T-helper 1 cell (primary cell): ENCODE results near the gene SPEF2.

Experiments
- DNase-seq, 5 donors: peaks; one replicate each; pipeline ENCODE4 v3.0.0-alpha.2; 2012 to 2020

The SPEF2 gene

GRCh38 chr5:35783551-35783950 lies 165.9 kb downstream of the SPEF2 start:
- DNase-seq, result no peak

- DNase-seq, result peak in 1 of 5 donors; percentile 71
Observed at GRCh38 chr5:35785601-35786085, 168.0 kb downstream of the SPEF2 start.

GRCh38 chr5:35788724-35789123 lies 171.1 kb downstream of the SPEF2 start:
- no peak for DNase-seq

DNA sequence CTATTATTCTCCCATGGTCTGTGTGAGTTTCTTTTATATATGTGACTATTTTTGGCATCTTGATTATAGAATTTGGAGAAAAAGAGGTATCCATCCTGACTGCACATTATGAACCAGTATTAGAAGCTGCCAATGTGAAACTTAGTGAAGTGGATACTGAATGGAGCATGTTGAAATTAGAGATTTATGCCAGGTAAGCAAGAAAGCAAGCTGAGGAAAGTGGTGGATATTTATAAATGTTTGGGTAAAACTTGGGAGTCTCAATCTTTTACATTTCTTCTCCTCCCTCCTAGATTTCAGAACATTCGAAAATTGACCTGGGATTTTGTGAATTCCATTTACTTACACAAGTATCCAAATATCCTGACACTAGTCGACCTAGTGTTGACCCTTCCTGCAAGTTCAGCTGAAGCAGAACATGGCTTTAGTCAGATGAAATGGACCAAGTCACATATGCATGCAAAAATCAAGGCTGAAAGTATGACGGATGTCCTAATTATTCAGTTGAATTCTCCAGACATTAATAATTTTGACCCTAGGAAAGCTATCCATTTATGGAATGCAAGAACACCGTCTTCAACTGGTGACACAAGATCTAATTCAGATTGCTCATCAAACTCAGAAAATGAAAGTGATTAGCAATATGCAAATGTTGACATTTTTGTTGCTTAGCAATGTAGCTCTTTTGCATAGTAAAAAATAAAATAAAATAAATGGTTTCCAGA lies 172.2 kb downstream of the SPEF2 start:
- peak in 1 of 5 donors; percentile 53 for DNase-seq

DNA sequence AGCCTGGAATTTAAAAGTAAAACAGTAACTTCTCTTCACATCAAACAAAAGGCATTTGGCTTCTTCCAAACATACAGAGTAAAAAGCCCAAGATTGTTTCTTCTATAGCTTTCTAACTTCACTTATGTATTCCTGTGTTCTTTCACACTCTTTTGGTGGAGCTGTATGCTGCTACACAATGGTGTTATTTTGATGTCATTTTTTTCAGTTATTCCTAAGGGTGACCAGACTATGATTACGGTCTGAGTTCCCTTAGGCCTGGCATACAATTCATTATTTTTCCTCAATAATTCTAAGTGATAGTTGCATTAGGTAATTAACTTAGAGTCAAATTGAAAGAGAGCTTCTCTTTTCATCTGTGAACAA lies 172.8 kb downstream of the SPEF2 start:
- DNase-seq, result no peak

- no peak for DNase-seq
Observed at GRCh38 chr5:35794328-35794619, 176.6 kb downstream of the SPEF2 start.

- peak in 1 of 5 donors; percentile 67 for DNase-seq
Observed at GRCh38 chr5:35794684-35795375, 177.2 kb downstream of the SPEF2 start.

- DNase-seq, result no peak
Observed at GRCh38 chr5:35799181-35799580, 181.5 kb downstream of the SPEF2 start.

DNA sequence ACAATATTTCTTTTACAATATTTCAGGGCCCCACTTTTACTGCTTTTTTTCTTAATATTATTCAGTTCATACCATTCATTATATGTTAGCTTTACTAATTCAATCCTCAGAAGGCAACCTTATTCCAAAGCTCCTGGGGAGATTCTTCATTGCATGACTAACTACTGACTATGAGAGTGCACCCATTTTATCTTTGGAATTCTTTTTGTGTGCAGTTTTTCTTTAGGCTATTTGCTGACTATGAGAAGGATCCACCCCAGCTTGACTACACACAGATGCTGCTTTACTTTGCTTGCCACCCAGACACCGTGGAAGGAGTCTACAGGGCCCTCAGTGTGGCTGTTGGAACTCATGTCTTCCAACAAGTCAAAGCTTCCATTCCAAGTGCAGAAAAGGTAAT lies 182.1 kb downstream of the SPEF2 start:
- DNase-seq, result no peak

GRCh38 chr5:35803191-35803651 lies 185.6 kb downstream of the SPEF2 start:
- peak in 2 of 5 donors; percentile 23 to 41 for DNase-seq

DNA sequence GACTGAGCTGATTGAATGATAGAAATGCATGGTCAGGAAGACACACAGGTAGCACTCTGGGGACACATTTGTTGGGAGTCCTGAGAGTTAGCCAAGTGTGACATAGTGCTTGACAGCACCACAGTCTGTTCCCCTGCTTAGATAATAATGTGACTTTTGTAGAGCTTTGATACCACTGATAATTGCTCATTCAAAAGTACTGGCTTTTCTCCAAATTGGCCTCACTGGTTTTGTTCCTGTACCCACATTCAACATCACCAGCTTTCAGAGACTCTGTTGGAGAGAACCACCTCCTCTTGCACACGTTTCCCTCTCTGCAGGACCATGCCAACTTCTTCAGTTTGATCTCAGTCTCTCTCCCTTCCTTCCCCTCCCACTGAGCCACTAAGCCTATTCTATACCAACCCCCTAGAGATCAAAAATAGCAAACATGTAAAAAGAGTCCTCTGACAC lies 186.6 kb downstream of the SPEF2 start:
- no peak for DNase-seq

GRCh38 chr5:35804841-35805240 lies 187.2 kb downstream of the SPEF2 start:
- no peak for DNase-seq

DNA sequence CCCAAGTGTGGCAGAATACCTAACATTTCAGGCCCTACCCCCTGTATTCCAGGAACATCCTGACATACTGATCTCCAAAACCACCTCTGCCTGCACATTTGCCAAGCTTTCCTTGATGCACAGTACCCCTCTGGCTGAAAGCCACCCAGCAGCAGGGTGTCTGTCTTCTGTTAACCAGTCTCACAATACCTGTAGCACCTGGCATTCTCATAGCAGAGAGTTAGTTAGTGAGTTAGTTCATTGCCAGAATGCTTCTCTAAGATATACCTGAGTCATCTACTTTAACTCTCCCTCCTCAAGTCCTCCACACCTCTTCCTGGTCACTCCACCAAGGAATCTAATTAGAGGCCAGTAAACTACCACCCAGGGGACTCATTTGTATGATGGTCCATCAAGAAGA lies 192.9 kb downstream of the SPEF2 start:
- DNase-seq, result peak in 1 of 5 donors; percentile 46

- peak in 3 of 5 donors; percentile 15 to 91 (median 25) for DNase-seq
Observed at GRCh38 chr5:35811108-35811741, 193.6 kb downstream of the SPEF2 start.

GRCh38 chr5:35813521-35813920 lies 195.9 kb downstream of the SPEF2 start:
- no peak for DNase-seq

- peak in 1 of 5 donors; percentile 74 for DNase-seq
Observed at GRCh38 chr5:35815089-35815936, 197.7 kb downstream of the SPEF2 start.

- no peak for DNase-seq
Observed at GRCh38 chr5:35816881-35817521, 199.3 kb downstream of the SPEF2 start.

- DNase-seq, result no peak
Observed at GRCh38 chr5:35819026-35819425, 201.4 kb downstream of the SPEF2 start.

GRCh38 chr5:35819668-35820067 lies 202.0 kb downstream of the SPEF2 start:
- peak in 1 of 5 donors; percentile 45 for DNase-seq

- no peak for DNase-seq
Observed at GRCh38 chr5:35820735-35821134, 203.1 kb downstream of the SPEF2 start.

DNA sequence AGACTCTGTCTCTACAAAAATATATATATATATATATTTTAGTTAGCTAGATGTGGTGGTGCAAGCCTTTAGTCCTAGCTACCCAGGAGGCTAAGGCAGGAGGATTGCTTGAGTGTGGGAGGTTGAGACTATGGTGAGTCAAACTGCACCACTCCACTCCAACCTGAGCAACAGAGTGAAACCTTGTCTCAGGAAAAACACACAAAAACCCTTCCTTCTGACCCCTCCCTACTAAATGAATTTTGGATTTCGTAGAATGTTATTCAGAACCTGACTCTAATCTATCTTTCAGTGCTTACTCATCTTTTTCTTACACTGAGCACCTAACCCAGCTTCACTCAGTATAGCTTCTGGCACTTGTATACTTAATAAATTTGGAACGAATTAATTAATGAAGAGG lies 203.8 kb downstream of the SPEF2 start:
- DNase-seq, result peak in 1 of 5 donors; percentile 66

- peak in 1 of 5 donors; percentile 70 for DNase-seq
Observed at GRCh38 chr5:35822511-35822910, 204.8 kb downstream of the SPEF2 start.
